Measurements from ENCODE around the gene ARTN.

The ARTN gene

DNA sequence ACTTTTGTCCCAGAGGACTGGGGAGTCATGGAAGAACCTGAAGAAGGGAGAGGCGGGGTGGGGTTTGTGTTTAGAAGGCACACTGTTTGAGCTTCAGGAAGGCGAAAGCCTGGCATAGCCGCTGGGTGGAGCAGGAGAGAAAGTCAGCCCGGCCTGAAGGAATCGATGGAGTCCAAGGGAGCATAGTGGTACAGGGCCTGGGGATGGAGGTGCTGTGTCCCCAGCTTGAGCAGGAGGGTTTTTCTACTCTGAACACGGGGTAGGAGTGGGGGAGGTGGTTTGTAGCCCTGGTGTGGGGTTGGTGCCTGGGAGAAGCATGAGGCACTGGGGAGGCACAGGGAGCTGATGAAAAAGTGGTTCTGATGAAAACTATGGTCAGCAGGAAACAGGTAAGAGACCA, 53.1 kb downstream of the ARTN start:
- no peak for DNase-seq (ENCODE audit: low spot score)
